Hepatocyte (in vitro differentiated cells): Measurements from ENCODE around the gene CXCL5.

ENCODE experiments used
- EZH2 ChIP-seq: fragments of 200-600 bp; sonication (generic); IDR thresholded peaks from 2 replicates; pipeline ENCODE4 v1.6.1; 2016; ENCODE audit warnings: antibody characterized with exemption, mild to moderate bottlenecking, borderline replicate concordance
- EZH2phosphoT487 ChIP-seq: fragments of 200-600 bp; sonication (generic); IDR thresholded peaks from one replicate; pipeline ENCODE4 v1.6.1; 2018; ENCODE audit warnings: antibody characterized with exemption, mild to moderate bottlenecking, low read depth, moderate library complexity; ENCODE audit not compliant: unreplicated experiment, severe bottlenecking
- TF ChIP-seq, protein P1 (sequence below): fragments of 200-600 bp; sonication (generic); IDR thresholded peaks from 2 replicates; pipeline ENCODE4 v1.5.1; 2016; ENCODE audit warnings: antibody characterized with exemption, mild to moderate bottlenecking; ENCODE audit not compliant: poor library complexity

GRCh38 chr4:74014332-74014731, 15.9 kb upstream of the CXCL5 start:
- TF ChIP-seq EZH2phosphoT487 (no peak), EZH2 (no peak)
- TF ChIP-seq, protein P1, sequence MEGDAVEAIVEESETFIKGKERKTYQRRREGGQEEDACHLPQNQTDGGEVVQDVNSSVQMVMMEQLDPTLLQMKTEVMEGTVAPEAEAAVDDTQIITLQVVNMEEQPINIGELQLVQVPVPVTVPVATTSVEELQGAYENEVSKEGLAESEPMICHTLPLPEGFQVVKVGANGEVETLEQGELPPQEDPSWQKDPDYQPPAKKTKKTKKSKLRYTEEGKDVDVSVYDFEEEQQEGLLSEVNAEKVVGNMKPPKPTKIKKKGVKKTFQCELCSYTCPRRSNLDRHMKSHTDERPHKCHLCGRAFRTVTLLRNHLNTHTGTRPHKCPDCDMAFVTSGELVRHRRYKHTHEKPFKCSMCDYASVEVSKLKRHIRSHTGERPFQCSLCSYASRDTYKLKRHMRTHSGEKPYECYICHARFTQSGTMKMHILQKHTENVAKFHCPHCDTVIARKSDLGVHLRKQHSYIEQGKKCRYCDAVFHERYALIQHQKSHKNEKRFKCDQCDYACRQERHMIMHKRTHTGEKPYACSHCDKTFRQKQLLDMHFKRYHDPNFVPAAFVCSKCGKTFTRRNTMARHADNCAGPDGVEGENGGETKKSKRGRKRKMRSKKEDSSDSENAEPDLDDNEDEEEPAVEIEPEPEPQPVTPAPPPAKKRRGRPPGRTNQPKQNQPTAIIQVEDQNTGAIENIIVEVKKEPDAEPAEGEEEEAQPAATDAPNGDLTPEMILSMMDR = no peak
